Measurements from ENCODE around the gene BCAN.

The BCAN gene

GRCh38 chr1:156662005-156662799 is 20.3 kb downstream of the BCAN start:
- no peak for DNase-seq (ENCODE audit: low read depth in 2 of 2)

DNA sequence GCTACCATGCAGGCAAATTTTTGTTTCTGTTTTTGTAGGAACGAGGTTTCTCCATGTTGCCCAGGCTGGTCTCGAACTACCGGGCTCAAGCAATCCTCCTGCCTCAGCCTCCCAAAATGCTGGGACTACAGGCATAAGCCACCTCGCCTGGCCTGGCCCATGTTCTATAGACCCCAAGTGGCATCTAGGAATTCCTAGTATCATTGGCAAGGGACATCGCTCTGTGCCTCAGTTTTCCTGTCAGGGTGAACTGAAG is 20.8 kb downstream of the BCAN start:
- no peak for DNase-seq (ENCODE audit: low read depth in 2 of 2)

GRCh38 chr1:156663178-156663577 is 21.3 kb downstream of the BCAN start:
- no peak for DNase-seq (ENCODE audit: low read depth in 2 of 2)

- no peak for DNase-seq (ENCODE audit: low read depth in 2 of 2)
These were observed 22.3 kb downstream of the BCAN start for GRCh38 chr1:156664046-156664766.

DNA sequence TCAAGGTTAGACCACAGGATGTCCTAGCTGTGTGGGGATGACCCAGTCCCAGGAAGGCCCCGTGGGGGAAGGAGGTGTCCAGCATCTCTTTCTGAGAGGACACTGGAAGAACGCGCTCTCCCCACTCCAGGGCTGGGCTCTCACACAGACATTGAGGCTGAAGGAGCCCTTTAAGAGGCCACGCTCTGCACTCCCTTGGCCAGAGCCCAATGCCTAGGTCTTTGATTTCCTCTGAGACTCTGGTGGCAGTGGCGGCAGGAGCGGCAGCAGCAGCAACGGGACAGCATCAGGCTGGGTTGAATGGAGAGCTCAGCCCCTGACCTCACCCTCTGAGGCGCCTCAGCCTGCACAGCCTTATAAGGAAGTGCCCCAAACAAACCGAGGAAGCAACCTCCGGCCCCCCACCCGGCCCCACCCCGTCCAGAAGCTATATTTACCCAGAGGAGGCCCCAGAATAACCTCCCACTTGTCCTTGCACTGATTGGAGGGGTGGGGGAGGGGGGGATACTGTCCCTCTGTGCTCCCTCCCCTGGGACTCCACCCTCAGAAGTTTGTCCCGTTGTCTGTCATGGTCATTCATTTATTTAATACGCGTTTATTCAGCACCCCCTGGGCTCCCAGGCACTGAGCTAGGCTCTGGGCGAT is 23.0 kb downstream of the BCAN start:
- DNase-seq (ENCODE audit: low read depth in 2 of 2): no peak

DNA sequence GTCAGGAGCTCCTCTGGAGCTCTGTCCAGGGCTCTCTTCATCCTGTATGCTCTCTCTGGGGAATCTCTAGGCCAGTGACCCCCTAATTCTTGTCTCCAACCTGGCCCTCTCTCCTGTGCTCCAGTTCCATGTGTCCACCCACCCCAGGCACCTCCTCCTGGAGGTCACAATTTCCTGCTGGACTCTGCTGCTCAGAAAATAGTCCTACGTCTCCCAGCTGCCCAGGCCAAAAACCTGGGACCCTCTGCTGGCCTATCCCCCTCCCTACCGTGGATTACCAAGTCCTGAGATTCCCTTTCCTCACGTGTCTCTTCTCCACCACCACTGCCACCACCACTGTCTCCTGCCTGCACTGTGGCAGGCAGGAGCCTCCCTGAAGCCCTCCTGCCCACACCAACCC is 23.6 kb downstream of the BCAN start:
- DNase-seq (ENCODE audit: low read depth in 2 of 2): no peak

DNA sequence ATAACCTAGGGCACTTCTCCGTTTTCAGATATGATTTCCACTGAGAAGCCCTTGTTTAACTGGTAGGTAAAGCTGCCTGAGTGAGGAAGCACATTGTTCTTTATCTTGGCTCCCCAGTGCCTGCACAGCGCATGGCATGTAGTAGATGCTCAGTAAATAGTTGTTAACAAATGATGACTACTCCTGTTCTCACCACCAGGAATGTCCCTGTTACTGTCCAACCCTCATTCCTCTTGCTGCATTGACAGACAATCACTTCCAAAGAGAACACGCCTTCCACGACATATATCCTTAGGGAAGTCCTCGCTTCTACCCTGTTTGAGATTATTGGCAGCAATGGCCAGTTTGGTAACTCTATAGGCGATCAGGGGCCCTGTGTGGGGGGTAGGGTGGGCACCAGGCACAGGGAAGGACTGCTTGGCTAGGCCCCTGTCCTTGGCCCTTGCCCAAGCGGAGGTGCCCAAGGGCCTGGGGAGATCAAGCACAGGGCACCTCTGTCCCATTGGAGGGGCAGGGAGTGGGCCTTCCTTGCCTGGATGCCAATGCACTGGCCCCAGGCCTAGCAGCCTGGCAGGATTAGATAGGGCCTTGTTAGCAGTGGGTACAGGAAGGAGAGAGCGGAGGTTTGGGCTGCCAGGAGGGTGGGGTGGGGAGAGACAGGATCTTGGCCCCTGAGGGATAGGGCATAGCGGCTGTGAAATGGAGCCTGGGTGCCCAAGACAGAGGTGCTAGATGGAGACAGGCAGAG is 25.1 kb downstream of the BCAN start:
- no peak for DNase-seq (ENCODE audit: low read depth in 2 of 2)

DNA sequence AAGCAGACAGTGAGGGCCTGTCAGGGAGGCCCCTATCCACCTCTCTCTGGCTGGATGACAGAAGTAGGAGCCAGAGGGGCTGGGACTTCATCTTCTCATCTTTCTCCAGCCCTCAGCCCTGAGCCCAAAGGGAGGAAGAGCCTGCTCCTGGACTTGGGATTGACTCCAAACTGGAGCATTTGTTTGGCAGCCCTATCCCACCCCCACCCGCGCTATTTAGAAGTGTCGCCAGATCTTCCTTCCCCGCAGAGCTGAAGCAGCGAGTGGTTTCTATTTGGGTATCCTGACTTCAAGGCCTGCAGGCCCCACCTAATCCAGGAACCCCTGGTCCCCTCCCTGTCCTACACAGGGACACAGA is 25.7 kb downstream of the BCAN start:
- DNase-seq (ENCODE audit: low read depth in 2 of 2): no peak

GRCh38 chr1:156667968-156668709 is 26.2 kb downstream of the BCAN start:
- DNase-seq (ENCODE audit: low read depth in 2 of 2): no peak

DNA sequence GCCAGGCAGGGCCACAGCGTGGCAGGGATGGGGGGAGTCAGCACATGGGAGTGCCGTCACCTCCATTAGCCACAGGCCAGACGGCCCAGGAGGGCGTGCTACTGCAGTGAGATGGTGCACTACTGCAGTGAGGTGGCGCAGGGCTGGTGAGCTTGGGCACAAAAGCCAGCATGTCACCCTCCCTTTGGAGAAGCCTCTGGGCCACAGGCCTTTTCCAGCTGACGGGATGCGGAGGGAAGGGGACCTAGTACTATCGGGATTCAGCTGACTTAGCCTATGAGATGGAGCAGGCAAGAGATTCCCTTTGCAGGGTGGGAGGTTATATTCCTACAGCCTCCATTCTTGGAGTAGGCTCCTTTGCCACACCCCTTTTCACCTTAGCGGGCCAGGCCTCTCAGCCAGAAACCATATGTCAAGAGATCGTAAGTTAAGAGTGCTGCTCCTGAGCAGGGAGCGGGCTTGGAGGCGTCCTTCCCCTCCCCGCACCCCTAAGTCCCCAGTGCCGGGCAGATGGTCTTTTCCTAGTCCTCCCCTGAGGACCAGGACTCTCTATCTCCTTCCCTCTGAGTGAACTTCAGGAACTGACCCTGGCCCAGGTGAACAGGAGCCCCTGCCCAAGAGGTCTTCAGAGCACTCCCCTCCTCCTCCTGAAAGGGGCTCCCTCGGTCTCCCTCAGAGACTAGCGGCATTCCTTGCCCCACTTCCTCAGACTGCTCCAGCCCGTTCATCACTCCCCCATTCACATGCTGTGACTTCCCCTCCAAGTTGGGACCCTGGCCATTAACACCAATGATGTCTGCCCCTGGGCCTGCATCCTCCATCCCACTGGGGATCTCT is 27.1 kb downstream of the BCAN start:
- DNase-seq (ENCODE audit: low read depth in 2 of 2): no peak

- no peak for DNase-seq (ENCODE audit: low read depth in 2 of 2)
These were observed 27.9 kb downstream of the BCAN start for GRCh38 chr1:156669794-156670193.

GRCh38 chr1:156670359-156670758 is 28.4 kb downstream of the BCAN start:
- no peak for DNase-seq (ENCODE audit: low read depth in 2 of 2)

- no peak for DNase-seq (ENCODE audit: low read depth in 2 of 2)
These were observed 28.9 kb downstream of the BCAN start for GRCh38 chr1:156670791-156671190.

GRCh38 chr1:156671804-156672203 is 29.9 kb downstream of the BCAN start:
- no peak for DNase-seq (ENCODE audit: low read depth in 2 of 2)

GRCh38 chr1:156673387-156674121 is 31.6 kb downstream of the BCAN start:
- no peak for DNase-seq (ENCODE audit: low read depth in 2 of 2)

DNA sequence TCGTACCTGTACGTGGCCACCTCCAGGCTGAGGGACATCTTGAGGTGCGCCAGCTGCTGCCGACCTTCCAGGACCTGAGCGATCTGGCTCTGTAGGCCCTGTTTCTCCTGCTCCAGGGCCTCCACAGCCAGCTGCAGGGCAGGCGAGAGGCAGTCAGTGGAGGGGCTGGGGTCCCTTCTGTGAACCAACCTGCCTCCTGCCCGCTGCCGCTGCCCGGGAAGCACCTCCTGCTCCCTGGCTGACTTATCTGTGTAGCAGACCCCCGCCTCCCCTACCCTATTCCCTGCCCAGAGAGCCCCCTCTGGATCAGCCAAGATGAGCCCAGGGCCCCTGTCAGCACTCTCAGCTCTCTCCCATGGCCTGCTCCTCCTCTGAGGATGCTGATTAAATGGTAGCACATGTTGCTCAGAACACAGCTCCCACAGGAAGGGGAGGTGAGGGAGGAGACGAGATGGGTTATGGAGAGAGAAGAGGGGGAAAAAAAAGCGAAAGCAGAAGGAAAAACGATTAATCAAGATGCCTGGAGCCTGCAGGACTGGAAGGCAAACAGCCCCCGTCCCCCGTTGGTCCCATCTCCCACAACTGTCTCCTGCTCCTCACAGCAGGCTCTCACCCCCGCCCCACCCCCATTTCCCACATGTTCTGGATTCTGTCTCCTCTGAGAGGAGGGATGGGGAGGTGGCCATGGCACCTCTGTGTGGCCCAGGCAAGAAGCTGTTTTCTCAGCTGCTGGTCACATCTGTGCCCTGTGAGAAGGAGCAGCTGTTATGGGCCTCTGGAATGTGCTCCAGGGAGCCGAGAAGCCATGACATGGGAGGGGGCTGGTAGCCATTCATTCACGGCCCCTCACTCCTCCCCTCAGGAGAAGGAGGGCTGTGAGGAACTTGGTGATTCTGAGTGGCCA is 33.5 kb downstream of the BCAN start:
- no peak for DNase-seq (ENCODE audit: low read depth in 2 of 2)

GRCh38 chr1:156676114-156676819 is 34.4 kb downstream of the BCAN start:
- DNase-seq (ENCODE audit: low read depth in 2 of 2): no peak

- DNase-seq (ENCODE audit: low read depth in 2 of 2): no peak
These were observed 35.1 kb downstream of the BCAN start, which contains the start of gene NES for GRCh38 chr1:156676820-156677615. NES (minus strand) TSS chr1:156677407; CDS start chr1:156677264, 143 bp downstream.
